ENCODE results near the gene LBH.

DNA sequence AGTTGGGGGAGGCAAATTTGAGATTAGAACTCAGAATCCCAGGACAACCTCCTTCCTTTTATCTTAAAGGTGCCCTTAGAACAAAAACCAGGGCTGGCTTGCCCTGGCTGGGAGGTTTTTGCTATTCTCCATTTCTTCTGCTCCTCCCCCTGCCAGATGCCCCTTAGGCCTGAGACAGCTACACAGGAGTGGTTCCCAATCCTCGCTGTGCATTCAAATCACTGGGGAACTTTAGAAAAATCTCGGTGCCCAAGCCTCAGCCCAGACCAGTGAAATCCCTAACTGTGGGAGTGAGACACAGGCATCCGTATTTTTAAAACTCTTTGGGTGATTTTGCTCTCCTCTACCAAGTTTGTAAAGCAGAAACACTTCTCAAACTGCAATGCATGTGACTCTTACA lies 38.8 kb downstream of the LBH start:
- TF ChIP-seq CTCF (IDR thresholded peaks at IDR 0.05): no peak
- TF ChIP-seq POLR2AphosphoS5 (IDR thresholded peaks at IDR 0.05): no peak
- TF ChIP-seq POLR2A (IDR thresholded peaks at IDR 0.05): no peak
- TF ChIP-seq EP300 (IDR thresholded peaks at IDR 0.05): no peak
